ENCODE results near the gene TRIP12. TPM values are rescaled to one million over a fixed set of nuclear protein-coding genes. Genes with fewer than 3 reads are reported as not detected.

The TRIP12 gene
- total and polyA plus RNA-seq, 2 of the 13 experiments (the other 11 are each of a cell fraction or from before 2014, with no cell fraction given), result 72.1 to 153 TPM

DNA sequence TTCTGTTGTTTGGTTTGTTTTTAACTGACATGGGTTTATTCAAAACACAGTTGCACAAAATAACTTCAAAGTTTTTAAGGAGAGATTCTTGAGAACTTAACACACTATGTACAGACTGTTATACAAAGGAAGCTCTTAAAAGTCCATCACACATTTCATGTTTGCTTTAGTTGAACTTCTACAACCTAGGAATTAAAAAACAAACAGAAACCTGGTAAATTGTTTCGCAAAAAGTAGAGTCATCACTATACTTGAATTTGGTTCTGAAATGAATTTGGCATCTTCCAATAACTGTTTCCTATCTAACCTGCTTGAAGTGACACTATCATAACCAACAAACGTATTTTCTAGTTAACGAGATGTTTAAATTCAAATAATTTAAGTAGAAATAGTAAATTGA lies 21.8 kb downstream of the TRIP12 start (continued):
- TF ChIP-seq, protein P1, sequence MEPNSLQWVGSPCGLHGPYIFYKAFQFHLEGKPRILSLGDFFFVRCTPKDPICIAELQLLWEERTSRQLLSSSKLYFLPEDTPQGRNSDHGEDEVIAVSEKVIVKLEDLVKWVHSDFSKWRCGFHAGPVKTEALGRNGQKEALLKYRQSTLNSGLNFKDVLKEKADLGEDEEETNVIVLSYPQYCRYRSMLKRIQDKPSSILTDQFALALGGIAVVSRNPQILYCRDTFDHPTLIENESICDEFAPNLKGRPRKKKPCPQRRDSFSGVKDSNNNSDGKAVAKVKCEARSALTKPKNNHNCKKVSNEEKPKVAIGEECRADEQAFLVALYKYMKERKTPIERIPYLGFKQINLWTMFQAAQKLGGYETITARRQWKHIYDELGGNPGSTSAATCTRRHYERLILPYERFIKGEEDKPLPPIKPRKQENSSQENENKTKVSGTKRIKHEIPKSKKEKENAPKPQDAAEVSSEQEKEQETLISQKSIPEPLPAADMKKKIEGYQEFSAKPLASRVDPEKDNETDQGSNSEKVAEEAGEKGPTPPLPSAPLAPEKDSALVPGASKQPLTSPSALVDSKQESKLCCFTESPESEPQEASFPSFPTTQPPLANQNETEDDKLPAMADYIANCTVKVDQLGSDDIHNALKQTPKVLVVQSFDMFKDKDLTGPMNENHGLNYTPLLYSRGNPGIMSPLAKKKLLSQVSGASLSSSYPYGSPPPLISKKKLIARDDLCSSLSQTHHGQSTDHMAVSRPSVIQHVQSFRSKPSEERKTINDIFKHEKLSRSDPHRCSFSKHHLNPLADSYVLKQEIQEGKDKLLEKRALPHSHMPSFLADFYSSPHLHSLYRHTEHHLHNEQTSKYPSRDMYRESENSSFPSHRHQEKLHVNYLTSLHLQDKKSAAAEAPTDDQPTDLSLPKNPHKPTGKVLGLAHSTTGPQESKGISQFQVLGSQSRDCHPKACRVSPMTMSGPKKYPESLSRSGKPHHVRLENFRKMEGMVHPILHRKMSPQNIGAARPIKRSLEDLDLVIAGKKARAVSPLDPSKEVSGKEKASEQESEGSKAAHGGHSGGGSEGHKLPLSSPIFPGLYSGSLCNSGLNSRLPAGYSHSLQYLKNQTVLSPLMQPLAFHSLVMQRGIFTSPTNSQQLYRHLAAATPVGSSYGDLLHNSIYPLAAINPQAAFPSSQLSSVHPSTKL (CRISPR knock-in tag; IDR thresholded peaks at IDR 0.05), result peak; percentile 73; the same call in 1 of the 2 replicates
- TF ChIP-seq MTA3 (CRISPR knock-in tag; IDR thresholded peaks at IDR 0.05) (no peak), ZNF598 (CRISPR knock-in tag; IDR thresholded peaks at IDR 0.05; ENCODE audit: borderline replicate concordance) (no peak)

DNA sequence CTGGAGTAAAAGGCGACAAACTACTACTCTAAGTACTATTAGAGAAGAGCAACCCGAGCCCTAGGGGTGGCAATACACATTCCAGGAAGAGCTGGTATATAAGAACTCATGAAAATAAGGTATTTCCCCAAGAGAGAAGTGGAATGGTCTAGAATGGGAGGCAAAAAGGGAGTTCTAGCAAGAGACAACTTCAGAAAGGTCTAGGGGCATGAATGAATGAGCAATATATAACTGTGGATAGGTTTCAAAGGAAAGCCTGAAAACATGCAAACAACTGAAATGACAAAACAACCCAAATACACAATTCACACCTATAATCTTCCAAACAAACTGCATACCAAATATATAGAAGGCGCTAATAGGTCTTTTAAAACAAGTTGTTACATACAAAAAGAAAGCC lies 22.2 kb downstream of the TRIP12 start:
- no peak for TF ChIP-seq IRX3 (CRISPR knock-in tag; IDR thresholded peaks at IDR 0.05; ENCODE audit: borderline replicate concordance, low read depth)
- no peak for TF ChIP-seq TP53 (CRISPR knock-in tag; conservative IDR thresholded peaks at IDR 0.05)
- TF ChIP-seq TCF12 (IDR thresholded peaks at IDR 0.05), result no peak
- no peak for TF ChIP-seq TCF12 (CRISPR knock-in tag; IDR thresholded peaks at IDR 0.05)
- FAIRE-seq (no peak), DNase-seq (ENCODE audit: low spot score) (no peak), ATAC-seq (peak; percentile 52)
- Histone ChIP-seq H2AFZ (ENCODE audit: low read length) (no peak overlapping the region), H3K4me1 (ENCODE audit: insufficient read depth, low read length) (peaks cover 24% of the 10 kb centered on the region), H3K36me3 (replicated peaks in 1 of 2; ENCODE audit: control insufficient read depth in 1 of 2, insufficient read depth in 2 of 2, low read length in 2 of 2) (peaks cover 4 to 21% of the 10 kb centered on the region in 2 experiments), H3K27ac (ENCODE audit: extremely low read length, insufficient read depth, low read length) (peak overlapping the region; percentile 8), H3K9me3 (ENCODE audit: low read length) (no peaks in the 10 kb centered on the region), H4K20me1 (ENCODE audit: insufficient read depth, low read length) (peaks cover 49% of the 10 kb centered on the region), H3K4me2 (ENCODE audit: low read depth, low read length) (0 out of 2 replicates have a peak overlapping the region, but pooled peaks have one; percentile 0), H3K9ac (ENCODE audit: insufficient read depth, low read depth, low read length) (no peak overlapping the region), H3K27me3 (ENCODE audit: control insufficient read depth in 1 of 2, insufficient read depth in 2 of 2, low read length in 2 of 2) (no peaks in the 10 kb centered on the region), H3K4me3 (replicated peaks in 1 of 3; ENCODE audit: insufficient read depth in 1 of 3, low read depth in 2 of 3, low read length in 3 of 3) (no peak overlapping the region), H3K79me2 (ENCODE audit: insufficient read depth, low read length) (peaks cover 90% of the 10 kb centered on the region)
- intact Hi-C loops (cut with micrococcal nuclease; ENCODE audit: unreplicated experiment) (no loop called here), in situ Hi-C loops (cut with HindIII; ENCODE audit: extremely low pct_ligation_motif_present, low pct_unique_long_range_greater_than_20kb) (no loop called here)
- ChIA-PET POLR2A (interaction anchor here (2.1 kb wide), 1 partner anchor 21 kb away, joined by 6 read pairs; no protein-coding TSS in a partner anchor), CTCF (ENCODE audit: low intra/inter-chr PET ratio, low total read pairs) (no interaction called here)
- 98% methylated on average over 3 of the region's 3 CpGs for WGBS (ENCODE audit: low lambda C conversion rate)
- BruUV-seq (replicated peaks), result no TSS peak
